Naive thymus-derived CD8-positive, alpha-beta T cell (primary cell): Measurements from ENCODE around the gene CRACR2B. TPM values are rescaled to one million over a fixed set of nuclear protein-coding genes. Genes with fewer than 3 reads are reported as not detected.

Experiments used
- ATAC-seq, 2 donors: fragments of 150-1000 bp; cut with Tn5 transposase in 1 of 2; sonication (Bioruptor Pico), chemical (Tn5 transposase) in 1 of 2; 1 replicate in 1 of 2; 2 replicates in 1 of 2; pipeline ENCODE4 v1.10.0; 2021; ENCODE audit warnings: mild to moderate bottlenecking in 2 of 2, moderate library complexity in 2 of 2
- POLR2A ChIA-PET: fragments of 350-600 bp; sonication (Branson Sonifier 250); formaldehyde crosslinking; loops from one replicate; lab custom pipeline; 2021; ENCODE audit warnings: antibody characterized with exemption; lab: Charles Lee
- DNase-seq, 10 donors: peaks; one replicate each; pipeline versions ENCODE4 v3.0.0 to v3.0.0-alpha.2; 2020 to 2022
- H3K27ac Mint-ChIP-seq, 10 donors: one replicate each; pipeline ENCODE4 v1.8.0; 2020 to 2022; ENCODE audit warnings: mild to moderate bottlenecking in 10 of 10, mixed read lengths in 10 of 10, moderate library complexity in 4 of 10, inconsistent platforms in 1 of 10
- H3K27me3 Mint-ChIP-seq, 5 donors: one replicate each; pipeline ENCODE4 v1.8.0; 2021 to 2022; ENCODE audit warnings: mixed read lengths in 5 of 5
- H3K36me3 Mint-ChIP-seq, 3 donors: one replicate each; pipeline ENCODE4 v1.8.0; 2020 to 2022; ENCODE audit warnings: mixed read lengths in 3 of 3, mild to moderate bottlenecking in 2 of 3, inconsistent platforms in 1 of 3
- H3K4me1 Mint-ChIP-seq, 4 donors: one replicate each; pipeline ENCODE4 v1.8.0; 2021 to 2022; ENCODE audit warnings: mixed read lengths in 4 of 4
- H3K4me3 Mint-ChIP-seq, 10 donors: one replicate each; pipeline ENCODE4 v1.8.0; 2020 to 2022; ENCODE audit warnings: mild to moderate bottlenecking in 10 of 10, mixed read lengths in 10 of 10, moderate library complexity in 6 of 10, inconsistent platforms in 1 of 10
- H3K9me3 Mint-ChIP-seq, 9 donors: one replicate each; pipeline ENCODE4 v1.8.0; 2020 to 2022; ENCODE audit warnings: mixed read lengths in 9 of 9, mild to moderate bottlenecking in 3 of 9, inconsistent platforms in 1 of 9, moderate library complexity in 1 of 9
- polyA plus RNA-seq, 3 donors: library from polyadenylated mRNA; unstranded; fragments of 300-500 nt; fragmentation: Illumina TruSeq; gene quantifications; one replicate each; pipeline ENCODE4 v1.2.3, GENCODE V29; 2021
- total RNA-seq, 8 experiments: library from RNA in 2 of 8; stranded (reverse) in 2 of 8; gene quantifications; one replicate each; pipeline ENCODE4 v1.2.3 and lab custom pipeline; 2021 to 2026

Gene CRACR2B
- total and polyA plus RNA-seq, 5 experiments from 2014 or later, result 0.18 to 0.85 (median 0.60) TPM; not detected in 2

GRCh38 chr11:844693-845644 lies 17.2 kb downstream of the CRACR2B start:
- Mint-ChIP-seq H3K27ac (peak overlapping the region in 5 of 10 donors; percentile 20 to 59 (median 44)), H3K4me3 (peak overlapping the region in 9 of 10 donors; percentile 9 to 80 (median 54)), H3K4me1 (peaks cover 14 to 45% (median 40%) of the 10 kb centered on the region in 4 donors), H3K36me3 (peaks cover 0 to 3% (median 0%) of the 10 kb centered on the region in 3 donors), H3K9me3 (no peaks in the 10 kb centered on the region), H3K27me3 (peaks cover 0 to 7% (median 0%) of the 10 kb centered on the region in 5 donors)
- POLR2A ChIA-PET, result interaction anchor here (0.8 to 6.2 kb wide), 5 partner anchors 8 to 35 kb away, joined by 4 to 92 read pairs (median 4); partner anchors contain the start of genes CD151, CRACR2B, PNPLA2 and RPLP2
- peak in 1 of 2 donors; percentile 24 for ATAC-seq
- DNase-seq, result peak in 3 of 10 donors; percentile 51 to 63 (median 56)

- Mint-ChIP-seq H3K4me1 (peaks cover 9 to 37% (median 30%) of the 10 kb centered on the region in 4 donors), H3K27ac (peak overlapping the region in 5 of 10 donors; percentile 20 to 67 (median 44)), H3K9me3 (no peaks in the 10 kb centered on the region), H3K36me3 (no peaks in the 10 kb centered on the region), H3K27me3 (peaks cover 0 to 7% (median 0%) of the 10 kb centered on the region in 5 donors), H3K4me3 (peak overlapping the region in 4 of 10 donors; percentile 13 to 56 (median 20))
- POLR2A ChIA-PET, result interaction anchor here (0.6 to 1.2 kb wide), 3 partner anchors 20 to 145 kb away, joined by 3 to 4 read pairs (median 3); partner anchors contain the start of gene RPLP2
- ATAC-seq (no peak), DNase-seq (no peak)
Observed at GRCh38 chr11:845872-846495, 18.3 kb downstream of the CRACR2B start.

- POLR2A ChIA-PET, result interaction anchor here (0.8 to 1.2 kb wide), 3 partner anchors 14 to 37 kb away, joined by 3 to 4 read pairs (median 4); partner anchors contain the start of gene RPLP2
- H3K4me3 Mint-ChIP-seq, result peak overlapping the region in 3 of 10 donors; percentile 13 to 62 (median 14)
Observed at GRCh38 chr11:846496-847098, 18.9 kb downstream of the CRACR2B start.

GRCh38 chr11:847876-848275 lies 20.2 kb downstream of the CRACR2B start:
- Mint-ChIP-seq H3K27me3 (peaks cover 0 to 7% (median 0%) of the 10 kb centered on the region in 5 donors), H3K36me3 (no peaks in the 10 kb centered on the region), H3K4me3 (peak overlapping the region in 1 of 10 donors; percentile 75), H3K9me3 (no peaks in the 10 kb centered on the region), H3K27ac (no peak overlapping the region), H3K4me1 (peaks cover 9 to 32% (median 22%) of the 10 kb centered on the region in 4 donors)
- DNase-seq (no peak), ATAC-seq (no peak)
- POLR2A ChIA-PET, result interaction anchor here (0.5 to 1.7 kb wide), 8 partner anchors 10 to 203 kb away, joined by 3 to 6 read pairs (median 4); partner anchors contain the start of gene PNPLA2

More at GRCh38 chr11:846496-847098, 18.9 kb downstream of the CRACR2B start:
- DNase-seq (no peak), ATAC-seq (no peak)
- H3K4me1 Mint-ChIP-seq, result peaks cover 9 to 32% (median 24%) of the 10 kb centered on the region in 4 donors
- H3K27me3 Mint-ChIP-seq, result peaks cover 0 to 7% (median 0%) of the 10 kb centered on the region in 5 donors
- no peaks in the 10 kb centered on the region for H3K9me3 Mint-ChIP-seq
- H3K27ac Mint-ChIP-seq, result no peak overlapping the region
- H3K36me3 Mint-ChIP-seq, result no peaks in the 10 kb centered on the region

- peak overlapping the region in 1 of 10 donors; percentile 67 for H3K27ac Mint-ChIP-seq
Observed at GRCh38 chr11:848380-848931, 20.7 kb downstream of the CRACR2B start.

GRCh38 chr11:849104-849824 lies 21.5 kb downstream of the CRACR2B start:
- ATAC-seq (peak; percentile 34 to 45), DNase-seq (peak in 3 of 10 donors; percentile 29 to 38 (median 38))
- POLR2A ChIA-PET, result interaction anchor here (0.9 to 1.7 kb wide), 4 partner anchors 12 to 202 kb away, joined by 3 to 6 read pairs (median 5); partner anchors contain the start of gene PNPLA2
- Mint-ChIP-seq H3K27me3 (peaks cover 0 to 7% (median 0%) of the 10 kb centered on the region in 5 donors), H3K4me3 (peak overlapping the region; percentile 58 to 85 (median 72)), H3K4me1 (peaks cover 6 to 22% (median 13%) of the 10 kb centered on the region in 4 donors), H3K36me3 (no peaks in the 10 kb centered on the region), H3K27ac (no peak overlapping the region), H3K9me3 (no peaks in the 10 kb centered on the region)

More at GRCh38 chr11:848380-848931, 20.7 kb downstream of the CRACR2B start:
- H3K4me1 Mint-ChIP-seq, result peaks cover 7 to 29% (median 21%) of the 10 kb centered on the region in 4 donors
- no peaks in the 10 kb centered on the region for H3K36me3 Mint-ChIP-seq
- H3K4me3 Mint-ChIP-seq, result peak overlapping the region in 8 of 10 donors; percentile 26 to 75 (median 60)
- ATAC-seq (peak; percentile 61 to 65), DNase-seq (peak; percentile 39 to 81 (median 67))
- POLR2A ChIA-PET, result interaction anchor here (0.9 to 1.7 kb wide), 5 partner anchors 11 to 203 kb away, joined by 3 to 6 read pairs (median 5); partner anchors contain the start of gene PNPLA2
- H3K27me3 Mint-ChIP-seq, result peaks cover 0 to 7% (median 0%) of the 10 kb centered on the region in 5 donors
- H3K9me3 Mint-ChIP-seq, result no peaks in the 10 kb centered on the region

- no peaks in the 10 kb centered on the region for H3K9me3 Mint-ChIP-seq
- H3K4me3 Mint-ChIP-seq, result peak overlapping the region in 9 of 10 donors; percentile 30 to 75 (median 56)
- H3K27ac Mint-ChIP-seq, result no peak overlapping the region
- H3K27me3 Mint-ChIP-seq, result peaks cover 0 to 7% (median 0%) of the 10 kb centered on the region in 5 donors
- POLR2A ChIA-PET, result no interaction called here
- peak in 1 of 2 donors; percentile 33 for ATAC-seq
- no peak for DNase-seq
- H3K4me1 Mint-ChIP-seq, result peaks cover 2 to 16% (median 7%) of the 10 kb centered on the region in 4 donors
- no peaks in the 10 kb centered on the region for H3K36me3 Mint-ChIP-seq
Observed at GRCh38 chr11:849951-850774, 22.4 kb downstream of the CRACR2B start.

GRCh38 chr11:850775-851763 lies 23.4 kb downstream of the CRACR2B start:
- Mint-ChIP-seq H3K36me3 (no peaks in the 10 kb centered on the region), H3K4me3 (peak overlapping the region in 8 of 10 donors; percentile 8 to 73 (median 42)), H3K4me1 (peaks cover 2 to 10% (median 5%) of the 10 kb centered on the region in 4 donors), H3K27me3 (peaks cover 0 to 7% (median 0%) of the 10 kb centered on the region in 5 donors), H3K27ac (no peak overlapping the region), H3K9me3 (no peaks in the 10 kb centered on the region)
- POLR2A ChIA-PET, result interaction anchor here (0.7 kb wide), 1 partner anchor 198 kb away, joined by 5 read pairs; no protein-coding TSS in a partner anchor
- DNase-seq, result no peak
- ATAC-seq, result no peak

GRCh38 chr11:852762-853161 lies 25.0 kb downstream of the CRACR2B start:
- H3K27me3 Mint-ChIP-seq, result peaks cover 0 to 5% (median 0%) of the 10 kb centered on the region in 5 donors
- no peaks in the 10 kb centered on the region for H3K9me3 Mint-ChIP-seq
- POLR2A ChIA-PET, result no interaction called here
- H3K4me3 Mint-ChIP-seq, result peak overlapping the region in 1 of 10 donors; percentile 14
- ATAC-seq (no peak), DNase-seq (no peak)
- no peak overlapping the region for H3K27ac Mint-ChIP-seq
- H3K36me3 Mint-ChIP-seq, result no peaks in the 10 kb centered on the region
- H3K4me1 Mint-ChIP-seq, result peaks cover 7 to 12% (median 10%) of the 10 kb centered on the region in 4 donors
